DMS79 treated with DMSO at 0.1 percent for 48 hours (cell line): ENCODE measurements around the gene OR2V2.
"Not testable (repeated sequence)": the region's sequence is repeated elsewhere in the genome, so short reads cannot be mapped to it uniquely, and the experiment has no call there.

Experiments
- DNase-seq: peaks from one replicate; lab custom pipeline; 2025; lab: John Stamatoyannopoulos, UW

Gene OR2V2

DNA sequence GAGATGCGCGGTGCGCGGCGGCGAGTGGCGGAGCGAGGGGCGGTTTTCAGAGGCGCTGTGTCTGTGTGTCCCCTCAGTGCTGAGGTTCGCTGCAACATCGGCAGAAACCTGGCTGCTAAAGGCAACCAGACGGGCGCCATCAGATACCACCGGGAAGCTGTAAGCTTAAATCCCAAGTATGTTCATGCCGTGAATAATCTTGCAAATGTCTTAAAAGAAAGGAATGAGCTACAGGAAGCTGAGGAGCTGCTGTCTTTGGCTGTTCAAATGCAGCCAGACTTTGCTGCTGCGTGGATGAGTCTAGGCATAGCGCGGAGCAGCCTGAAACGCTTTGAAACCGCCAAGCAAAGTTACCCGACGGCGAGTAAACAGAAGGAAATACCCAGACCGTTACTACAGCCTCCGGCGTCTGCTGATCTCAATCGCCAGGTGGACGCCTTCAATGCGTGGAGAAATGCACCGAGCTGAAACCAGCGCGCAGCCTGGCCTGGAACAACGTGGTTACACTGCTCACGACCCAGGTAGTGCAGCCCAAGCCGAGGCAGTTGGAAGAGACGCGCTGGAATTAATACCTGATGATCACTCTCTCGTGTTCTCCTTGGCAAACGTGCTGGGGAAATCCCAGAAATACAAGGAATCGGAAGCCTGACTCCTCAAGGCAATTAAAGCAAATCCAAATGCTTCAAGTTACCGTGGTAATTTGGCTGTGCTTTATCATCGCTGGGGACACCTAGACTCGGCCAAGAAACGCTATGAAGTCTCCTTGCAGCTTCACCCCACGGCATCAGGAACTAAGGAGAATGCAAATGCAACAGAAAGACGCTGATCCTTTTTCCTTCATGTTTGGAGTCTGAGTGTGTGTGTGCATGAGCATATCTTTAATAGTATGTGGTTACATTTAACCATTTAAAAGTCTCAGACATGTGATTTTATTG, 32.3 kb upstream of the OR2V2 start:
- DNase-seq, result no peak

DNA sequence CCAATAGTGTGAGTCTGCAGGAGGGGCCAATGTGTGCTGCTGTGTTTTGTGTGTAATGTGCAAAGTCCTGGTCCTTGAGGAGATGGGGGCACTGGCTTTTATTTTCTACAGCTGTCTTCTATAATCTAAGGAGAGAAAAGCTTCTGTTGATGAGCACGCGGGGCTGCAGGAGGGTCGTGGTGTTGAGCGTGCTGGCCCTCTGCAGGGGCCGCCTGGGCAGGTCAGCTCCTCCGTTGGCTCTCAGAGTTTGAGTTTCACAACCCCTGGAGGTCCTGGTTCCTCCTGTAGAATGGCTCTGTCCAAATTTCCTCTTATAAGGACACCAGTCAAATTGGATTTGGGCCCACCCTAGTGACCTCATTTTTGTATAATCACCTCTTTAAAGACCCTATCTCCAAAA, 29.0 kb upstream of the OR2V2 start:
- no peak for DNase-seq

DNA sequence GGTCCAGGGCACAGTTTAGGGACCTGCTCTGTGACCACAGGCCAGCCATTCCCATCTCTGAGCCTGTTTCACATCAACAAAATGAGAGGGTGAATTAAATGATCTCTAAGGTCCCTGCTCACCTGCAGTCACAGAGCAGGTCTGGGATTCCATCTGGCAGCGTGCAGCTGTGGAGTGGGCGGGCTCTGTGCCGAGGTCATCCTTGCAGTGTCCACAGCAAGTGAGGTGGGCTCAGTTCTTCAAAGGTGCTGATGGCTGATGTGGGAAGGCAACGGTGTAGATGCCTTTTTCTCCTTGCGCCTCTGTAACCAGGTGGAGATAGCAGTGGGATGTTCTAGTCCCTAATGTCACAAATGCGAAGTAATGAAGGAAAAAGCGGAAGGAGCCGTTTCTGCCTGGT, 28.3 kb upstream of the OR2V2 start:
- no peak for DNase-seq

DNA sequence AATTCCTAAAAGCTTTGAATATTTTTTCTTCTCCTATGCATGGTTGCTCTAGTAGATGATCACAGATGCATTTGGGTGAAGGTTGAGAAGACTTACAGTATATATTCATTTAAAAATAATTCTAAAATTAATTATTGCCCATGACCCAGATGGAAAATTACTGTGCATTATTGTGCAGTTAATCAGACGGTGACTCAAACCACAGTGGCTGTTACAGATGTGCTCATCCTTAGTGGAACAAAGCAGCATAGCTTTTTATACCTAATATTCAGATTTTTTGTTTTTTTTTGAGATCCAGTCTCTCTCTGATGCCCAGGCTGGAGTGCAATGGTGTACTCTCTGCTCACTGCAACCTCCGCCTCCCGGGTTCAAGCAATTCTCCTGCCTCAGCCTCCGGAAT, 27.1 kb upstream of the OR2V2 start:
- DNase-seq, result no peak

- no peak for DNase-seq
Measured at GRCh38 chr5:181120761-181121160, 26.6 kb upstream of the OR2V2 start.

- no peak for DNase-seq
Measured at GRCh38 chr5:181121675-181122561, 25.5 kb upstream of the OR2V2 start.

DNA sequence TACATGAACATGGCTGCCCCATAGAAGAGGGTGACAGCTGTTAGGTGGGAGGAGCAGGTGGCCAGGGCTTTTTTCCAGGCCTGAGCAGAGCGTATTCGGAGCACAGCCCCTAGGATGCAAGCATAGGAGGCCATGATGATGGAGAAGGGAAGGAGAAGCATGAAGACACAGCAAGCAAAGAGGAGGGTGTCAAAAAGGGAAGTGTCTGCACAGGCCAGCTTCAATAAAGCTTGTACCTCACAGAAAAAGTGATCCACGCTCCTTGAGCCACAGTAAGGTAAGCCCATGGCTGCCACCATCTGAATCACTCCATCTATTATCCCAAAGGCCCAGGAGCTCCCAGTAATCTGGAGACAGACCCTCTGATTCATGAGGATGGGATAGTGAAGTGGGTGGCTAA, 22.9 kb upstream of the OR2V2 start:
- no peak for DNase-seq

- DNase-seq, result no peak
Measured at GRCh38 chr5:181126841-181127240, 20.5 kb upstream of the OR2V2 start.

DNA sequence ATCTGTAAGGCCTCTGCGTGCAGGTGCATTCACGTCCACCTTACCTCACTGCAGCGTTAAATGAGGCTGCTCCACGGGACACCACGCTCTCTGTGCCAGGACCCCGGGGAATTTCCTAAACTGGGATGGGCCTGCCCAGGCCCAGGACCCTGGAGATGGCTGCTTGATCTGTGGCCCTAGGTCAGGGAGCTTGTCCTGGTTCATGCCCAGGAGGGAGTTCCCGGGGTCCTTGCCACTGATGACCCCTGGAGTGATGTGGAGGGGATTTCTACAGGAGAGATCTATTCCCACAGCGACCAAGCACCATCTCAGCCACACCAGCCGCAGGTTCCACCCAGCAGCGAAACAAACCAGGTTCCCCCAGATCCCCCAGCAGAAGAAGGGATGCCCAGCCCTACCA, 19.9 kb upstream of the OR2V2 start:
- DNase-seq, result no peak

DNA sequence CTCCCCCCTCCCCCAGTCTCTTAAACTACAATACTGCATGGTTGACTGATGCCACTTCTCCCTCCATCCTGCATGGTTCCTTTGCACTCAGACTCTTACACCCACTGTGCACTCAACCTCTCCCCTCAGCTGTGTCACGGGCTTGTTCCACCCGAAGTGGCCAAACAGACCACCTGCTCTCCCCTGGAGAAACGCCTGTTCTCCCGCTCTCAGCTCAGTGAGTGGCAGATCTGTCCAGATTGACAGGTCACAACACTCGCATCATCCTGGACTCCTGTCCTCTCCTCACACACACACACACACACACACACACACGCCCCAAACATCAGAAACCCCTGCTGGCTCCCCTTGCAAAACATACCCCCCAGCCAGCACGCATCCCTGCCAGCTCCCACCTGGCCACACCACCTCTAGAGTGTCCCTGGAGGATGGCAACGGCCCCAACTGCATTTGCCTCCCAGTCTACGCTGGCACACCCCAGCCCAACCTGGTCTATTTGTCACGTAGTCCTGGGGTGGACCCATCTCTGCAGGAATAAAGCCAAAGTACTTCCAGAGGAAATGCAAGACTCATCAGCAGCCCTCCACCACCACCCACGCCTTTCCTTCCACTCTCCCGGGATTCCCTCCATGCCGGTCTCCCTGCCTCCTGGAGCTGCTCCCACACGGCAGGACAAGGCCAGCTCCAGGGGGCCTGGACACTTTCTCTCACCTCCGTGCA, 19.3 kb upstream of the OR2V2 start:
- DNase-seq, result peak; percentile 45

DNA sequence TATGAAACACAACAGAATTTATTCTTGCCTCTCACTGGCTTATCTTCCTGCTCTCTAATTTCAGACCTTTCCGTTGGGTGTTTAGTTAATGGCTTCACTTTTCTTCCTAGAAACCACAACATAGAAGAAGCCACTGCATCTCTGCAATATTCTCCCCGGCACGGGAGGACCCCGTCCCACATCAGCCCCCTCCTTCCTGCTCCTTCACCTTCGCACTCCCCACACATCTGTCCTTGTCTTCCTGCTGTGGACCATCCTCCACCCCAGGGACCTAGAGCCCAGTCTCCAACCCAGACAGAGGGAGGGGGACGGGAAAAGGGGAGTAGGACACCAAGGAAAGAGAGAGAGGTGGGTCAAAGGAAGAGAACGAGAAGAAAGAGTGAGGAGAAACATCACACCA, 17.8 kb upstream of the OR2V2 start:
- DNase-seq, result no peak

GRCh38 chr5:181130081-181130480, 17.3 kb upstream of the OR2V2 start:
- not testable (repeated sequence) for DNase-seq

DNA sequence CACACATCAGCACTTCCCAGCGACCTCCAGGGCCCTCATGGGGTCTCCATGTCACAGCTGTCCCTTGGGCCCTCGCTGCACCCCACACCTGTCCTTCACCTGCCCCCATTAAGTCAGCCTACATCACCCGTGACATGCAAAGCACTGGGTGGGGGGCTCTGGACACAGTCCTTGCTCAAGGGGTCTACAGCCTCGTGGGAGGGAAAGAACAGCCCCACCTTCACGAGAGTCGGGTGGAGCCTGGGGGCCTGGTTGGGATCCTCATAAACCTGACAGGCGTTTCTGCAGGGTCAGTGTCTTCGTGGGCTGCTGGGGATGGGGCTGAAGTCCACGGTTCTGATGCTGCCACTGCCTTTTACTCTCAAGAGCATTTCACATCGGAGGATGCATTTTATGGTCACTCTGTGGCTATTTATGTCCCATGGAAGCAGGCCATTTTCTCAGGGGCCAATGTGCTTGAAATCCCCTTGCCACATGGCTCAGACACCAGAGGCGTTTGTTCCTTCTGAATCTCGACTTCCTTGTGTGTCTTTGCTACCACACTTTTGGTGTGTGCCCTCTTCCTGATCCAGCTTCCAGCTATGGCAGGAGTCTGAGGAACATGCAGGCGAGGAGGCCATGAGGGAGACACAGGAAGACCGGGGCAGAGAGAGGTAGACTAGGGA, 16.4 kb upstream of the OR2V2 start, which contains the start of gene OR2V1:
OR2V1 (minus strand) TSS at position 338 of the 665 bp plus-strand sequence. CDS start 5,865 bp downstream, outside the sequence.
- no peak for DNase-seq

GRCh38 chr5:181131514-181131913, 15.9 kb upstream of the OR2V2 start:
- DNase-seq, result no peak

DNA sequence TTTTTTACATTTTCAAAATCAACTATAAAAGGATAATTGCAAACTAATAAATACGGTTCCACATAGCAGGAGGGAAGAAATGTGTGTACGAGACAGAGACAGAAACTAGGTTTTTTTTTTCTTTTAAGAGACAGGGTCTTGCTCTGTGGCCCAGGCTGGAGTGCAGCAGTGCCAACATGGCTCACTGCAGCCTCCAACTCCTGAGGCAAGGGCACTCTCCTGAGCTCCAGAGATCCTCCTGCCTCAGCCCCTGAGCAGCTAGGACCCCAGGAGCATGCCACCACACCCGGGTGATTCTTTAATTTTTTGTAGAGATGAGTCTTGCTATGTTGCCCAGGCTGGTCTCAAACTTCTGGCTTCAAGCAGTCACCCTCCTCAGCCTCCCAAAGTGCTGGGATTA, 14.3 kb upstream of the OR2V2 start:
- no peak for DNase-seq

- DNase-seq, result no peak
Measured at GRCh38 chr5:181133610-181134231, 13.7 kb upstream of the OR2V2 start.

DNA sequence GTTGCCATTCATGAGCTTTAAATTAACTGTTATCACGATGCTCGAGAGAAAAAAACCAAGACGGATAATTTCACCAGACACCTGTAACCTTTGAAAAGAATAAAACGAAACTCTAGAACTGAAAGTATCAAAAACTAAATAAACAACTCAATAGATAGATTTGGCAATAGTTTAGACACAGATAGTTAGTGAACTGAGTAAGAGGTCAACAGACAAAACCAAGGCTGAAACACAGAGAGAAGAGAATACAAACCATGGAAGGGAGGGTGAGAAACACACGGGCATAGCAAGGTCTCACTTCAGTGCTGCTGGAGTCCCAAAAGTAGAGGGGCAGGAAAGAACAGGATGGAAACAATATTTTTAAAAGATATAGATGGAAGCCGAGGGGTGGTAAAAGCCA, 13.1 kb upstream of the OR2V2 start:
- DNase-seq, result no peak

DNA sequence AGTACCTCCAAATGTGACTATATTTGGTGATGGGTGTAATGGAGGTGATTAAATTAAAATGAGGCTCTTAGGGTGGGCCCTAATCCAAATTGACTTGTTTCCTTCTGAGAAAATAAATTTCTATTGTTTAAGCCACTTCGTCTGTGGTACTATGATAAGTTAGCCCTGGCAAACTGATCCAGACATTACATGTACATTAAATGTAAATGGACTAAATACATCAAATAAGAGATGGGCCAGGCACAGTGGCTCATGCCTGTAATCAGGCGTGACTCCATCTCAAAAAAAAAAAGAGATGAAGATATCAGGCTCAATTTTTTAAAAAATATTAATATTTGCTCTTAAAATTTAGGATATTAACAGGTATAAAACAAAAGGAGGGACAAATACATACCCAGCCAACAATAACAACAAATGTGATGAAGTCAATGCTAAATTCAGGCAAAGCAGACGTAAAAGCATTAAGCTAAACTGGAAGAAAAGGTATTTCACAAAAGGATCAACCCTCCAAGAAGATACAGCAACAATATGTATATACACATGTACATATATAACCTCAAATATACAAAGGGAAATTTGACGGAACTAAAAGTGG, 10.9 kb upstream of the OR2V2 start:
- no peak for DNase-seq

DNA sequence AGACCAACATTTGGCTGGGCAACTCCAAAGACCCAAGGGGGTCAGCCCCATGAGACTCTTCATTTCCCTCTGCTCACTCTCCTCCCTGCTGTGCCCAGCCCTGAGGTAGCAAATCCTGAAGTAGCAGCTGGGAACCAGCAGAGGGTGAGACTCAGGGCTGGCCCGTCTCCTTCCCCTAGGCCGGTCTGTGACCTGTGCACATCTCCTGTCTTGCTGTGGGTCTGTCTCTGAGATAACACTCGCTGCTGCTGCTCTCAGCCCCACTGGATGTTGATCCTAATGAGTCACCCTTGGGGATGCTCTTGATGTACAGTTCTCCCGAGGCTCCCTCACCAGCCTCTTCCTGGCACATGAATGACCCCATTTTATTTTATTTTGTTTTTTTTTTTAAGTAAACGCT, 9.1 kb upstream of the OR2V2 start:
- no peak for DNase-seq

- DNase-seq, result no peak
Measured at GRCh38 chr5:181140766-181141165, 6.6 kb upstream of the OR2V2 start.

DNA sequence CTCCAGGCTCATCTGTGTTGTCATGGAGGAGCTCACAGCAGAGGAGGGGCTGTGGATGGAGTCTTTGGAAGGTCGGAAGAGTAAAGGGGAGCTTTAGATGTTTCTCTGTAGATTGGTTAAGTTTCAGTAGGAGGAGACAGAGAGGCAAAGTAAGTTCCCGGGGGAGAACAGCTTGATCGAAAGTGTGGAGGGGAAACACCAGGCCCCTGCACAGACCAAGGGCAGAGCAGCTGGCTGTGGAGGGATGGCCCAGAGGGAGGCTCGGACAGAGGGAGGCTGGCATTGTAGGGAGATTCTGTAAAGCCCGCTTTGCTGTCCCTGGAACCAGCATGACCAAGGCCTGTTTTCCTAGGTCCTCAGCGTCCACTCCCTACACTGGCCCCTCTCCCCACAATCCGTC, 5.3 kb upstream of the OR2V2 start:
- no peak for DNase-seq
